Measurements from ENCODE around the gene ANKLE1.

- TF ChIP-seq RARB (CRISPR knock-in tag; IDR thresholded peaks at IDR 0.05) = no peak
- TF ChIP-seq CREB5 (CRISPR knock-in tag; IDR thresholded peaks at IDR 0.05; ENCODE audit: low read depth) = no peak
- no peak for TF ChIP-seq ARNTL (CRISPR knock-in tag; IDR thresholded peaks at IDR 0.05; ENCODE audit: borderline replicate concordance, low read depth)
- TF ChIP-seq ZFP30 (CRISPR knock-in tag; IDR thresholded peaks at IDR 0.05) = no peak
- TF ChIP-seq ZNF8 (CRISPR knock-in tag; IDR thresholded peaks at IDR 0.05) = no peak
- TF ChIP-seq TSHZ2 (CRISPR knock-in tag; IDR thresholded peaks at IDR 0.05) = no peak
- no peak for TF ChIP-seq SNAI2 (CRISPR knock-in tag; IDR thresholded peaks at IDR 0.05)
- no peak for TF ChIP-seq ZNF70 (CRISPR knock-in tag; IDR thresholded peaks at IDR 0.05)
- no peak for TF ChIP-seq CSRNP3 (CRISPR knock-in tag; IDR thresholded peaks at IDR 0.05)
Observed at GRCh38 chr19:17285415-17286135, 3.9 kb downstream of the ANKLE1 start.
